NCI-H69 (cell line): Measurements from ENCODE around the gene SH2D7.

Experiments
- DNase-seq: peaks from one replicate; lab custom pipeline; 2025; lab: John Stamatoyannopoulos, UW

SH2D7 gene

DNA sequence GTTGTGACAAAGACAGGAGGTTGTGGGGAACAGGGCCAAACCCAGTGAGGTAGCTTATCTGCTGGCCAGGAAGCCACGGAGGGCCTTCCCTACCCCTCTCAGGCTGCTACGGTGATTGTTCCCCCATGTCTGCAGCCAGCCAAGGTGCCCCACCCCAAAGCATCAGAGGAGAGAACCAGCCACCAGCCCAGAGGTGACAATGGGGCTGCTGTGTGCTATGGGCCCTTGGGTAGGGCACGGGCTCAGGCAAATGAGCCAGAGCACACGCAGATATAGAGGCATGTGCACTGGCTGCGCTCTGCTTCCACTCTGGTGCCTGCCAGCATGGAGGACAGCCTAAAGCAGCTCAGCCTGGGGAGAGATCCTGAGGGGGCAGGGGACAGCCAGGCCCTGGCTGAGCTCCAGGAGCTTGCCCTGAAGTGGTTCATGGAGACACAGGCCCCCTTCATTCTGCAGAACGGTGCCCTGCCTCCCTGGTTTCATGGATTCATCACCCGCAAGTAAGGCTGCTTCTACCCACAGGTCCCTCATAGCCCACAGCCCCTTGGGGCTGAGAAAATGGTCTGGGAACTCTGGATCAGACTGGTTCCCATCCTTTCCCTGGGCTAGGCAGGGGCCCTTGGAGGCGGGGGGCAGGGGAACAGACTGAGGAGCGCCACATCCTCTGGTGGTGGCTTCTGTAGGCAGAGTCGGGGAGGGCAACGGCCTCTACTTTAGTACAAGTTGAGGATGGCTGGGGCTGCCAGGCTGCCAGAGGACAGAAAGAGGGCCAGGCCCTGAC lies at the start of gene SH2D7:
Gene SH2D7, plus strand, starts transcription at position 301 of the 781 bp plus-strand sequence. Its CDS starts 24 bp downstream, at position 325.
- DNase-seq, result no peak

DNA sequence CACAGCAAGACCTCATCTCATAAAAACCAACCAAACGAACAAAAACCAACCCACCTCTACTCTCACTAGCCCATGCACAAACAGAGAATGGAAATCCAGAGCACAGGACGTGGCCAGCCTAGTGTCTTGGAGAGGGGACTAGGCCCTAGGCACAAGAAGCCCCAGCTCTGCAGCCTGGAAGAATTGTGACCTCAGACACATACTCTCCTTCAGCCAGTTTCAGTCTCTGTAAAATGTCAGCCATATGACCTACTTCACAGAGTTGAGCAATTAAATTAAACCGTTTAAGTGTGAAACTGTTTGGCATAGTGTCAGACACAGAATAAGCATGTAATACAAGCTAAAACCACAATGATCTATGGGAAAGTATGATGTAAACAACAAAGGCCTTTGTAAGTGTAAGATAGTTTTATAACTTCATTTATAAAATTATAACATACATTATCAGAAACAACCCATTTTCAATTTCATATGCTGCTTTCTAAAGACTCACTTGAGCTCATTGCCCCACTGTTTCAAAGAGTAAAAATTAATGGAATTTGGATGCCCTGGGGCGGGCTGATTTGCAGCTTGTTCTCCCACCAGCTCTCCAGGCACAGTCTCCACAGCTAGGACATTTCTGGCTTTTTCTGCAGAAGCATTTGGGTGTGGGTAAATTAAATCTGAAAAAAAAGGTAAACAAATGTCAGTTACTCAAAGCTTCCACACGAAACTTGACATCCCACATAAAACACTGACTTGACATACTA lies 47.8 kb upstream of the SH2D7 start:
- DNase-seq, result no peak

DNA sequence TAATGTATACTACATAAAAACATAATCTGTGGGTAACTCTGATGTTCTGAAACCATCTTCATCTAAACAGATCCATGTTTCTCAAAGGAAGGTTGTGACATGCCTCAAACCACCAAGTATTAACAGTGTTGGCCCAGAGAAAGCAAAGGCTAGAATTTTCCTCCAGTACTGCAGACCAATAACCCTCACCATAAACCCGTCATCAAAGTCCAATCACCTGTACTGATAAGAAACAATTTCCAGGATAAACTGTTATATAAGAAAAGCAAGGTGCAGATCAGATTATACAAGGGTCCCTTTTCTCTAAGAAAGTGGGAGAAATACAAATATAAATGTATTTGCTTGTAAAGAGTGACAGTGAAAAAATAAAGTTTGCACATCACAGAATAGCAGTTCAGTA lies 47.2 kb upstream of the SH2D7 start:
- DNase-seq, result no peak

DNA sequence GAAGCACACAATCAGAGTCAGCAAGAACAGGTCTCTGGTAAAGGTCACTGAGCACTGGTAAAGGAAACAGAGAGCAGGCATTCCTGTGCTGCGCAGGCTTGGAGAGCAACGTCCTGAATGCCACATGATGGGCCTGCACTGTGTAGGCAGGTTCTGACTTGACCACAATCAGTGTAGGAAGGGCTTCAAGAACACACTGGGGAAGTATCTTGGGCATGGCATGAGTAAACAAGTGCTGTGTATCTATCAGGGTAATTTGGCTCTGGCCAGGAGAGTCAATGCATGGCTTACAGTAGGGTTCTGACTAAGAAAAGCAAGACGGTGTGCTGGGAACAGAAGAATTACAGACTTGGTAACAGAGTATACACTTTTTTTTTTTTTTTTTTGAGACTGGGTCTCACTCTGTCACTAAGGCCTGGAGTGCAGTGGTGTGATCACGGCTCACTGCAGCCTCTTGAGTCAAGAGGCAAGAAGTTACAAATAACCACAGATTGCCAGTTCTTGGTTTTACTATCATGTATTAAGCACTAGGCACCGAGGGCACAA lies 45.5 kb upstream of the SH2D7 start:
- DNase-seq, result no peak

DNA sequence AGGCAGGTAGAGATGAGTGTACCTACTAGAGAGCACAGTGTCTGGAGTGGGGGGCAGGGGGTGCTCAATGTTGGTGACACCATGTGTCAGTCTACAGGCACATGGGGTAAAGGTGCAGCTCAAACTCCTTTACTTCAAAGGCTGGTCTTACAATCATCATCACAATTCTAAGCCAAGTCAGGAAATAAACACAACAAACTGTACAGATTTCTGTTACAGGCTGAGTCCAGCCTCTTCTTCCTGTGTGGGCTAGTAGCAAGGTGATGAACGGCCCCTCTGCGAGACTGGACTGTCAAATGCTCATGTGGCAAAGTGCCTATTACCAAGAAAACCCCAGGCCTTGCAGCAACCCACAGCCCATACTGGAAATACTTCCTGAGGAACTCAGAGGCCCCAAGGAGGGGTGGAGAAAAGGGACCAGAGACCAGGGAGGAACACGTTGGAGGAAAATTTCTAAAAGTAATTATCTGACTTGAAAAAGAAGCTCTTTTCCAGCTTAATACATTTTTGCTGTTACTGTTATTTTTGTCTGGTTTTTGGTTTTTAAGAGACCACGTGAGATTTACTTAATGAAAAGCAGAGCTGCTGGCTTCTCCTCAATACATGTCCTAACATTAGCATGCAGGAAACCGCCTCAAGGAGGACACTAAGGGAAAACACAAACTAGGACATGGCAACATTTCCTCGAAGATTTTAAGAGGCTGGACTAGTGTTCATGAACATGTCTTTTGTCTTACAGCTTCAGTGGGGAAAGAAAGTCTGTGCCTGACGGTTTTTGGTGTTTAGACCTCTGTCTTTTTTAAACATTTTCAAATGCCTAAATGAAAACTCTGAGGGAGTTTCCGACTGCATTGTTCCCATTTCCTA lies 44.4 kb upstream of the SH2D7 start:
- DNase-seq, result no peak

DNA sequence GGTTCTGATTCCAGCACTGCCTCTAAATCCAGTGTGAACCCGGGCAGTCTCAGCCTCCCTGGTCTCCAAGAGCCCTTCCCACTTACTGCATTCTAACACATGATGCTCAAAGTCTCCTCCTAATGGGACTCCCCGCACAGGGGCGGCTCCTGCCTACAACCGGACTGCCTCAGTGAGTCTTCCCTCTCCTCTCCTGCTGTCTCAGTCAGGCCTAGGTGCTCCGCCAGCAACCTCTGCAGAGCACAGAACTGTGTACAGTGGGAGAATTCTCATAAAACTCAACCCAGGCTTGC lies 43.8 kb upstream of the SH2D7 start:
- DNase-seq, result no peak

DNA sequence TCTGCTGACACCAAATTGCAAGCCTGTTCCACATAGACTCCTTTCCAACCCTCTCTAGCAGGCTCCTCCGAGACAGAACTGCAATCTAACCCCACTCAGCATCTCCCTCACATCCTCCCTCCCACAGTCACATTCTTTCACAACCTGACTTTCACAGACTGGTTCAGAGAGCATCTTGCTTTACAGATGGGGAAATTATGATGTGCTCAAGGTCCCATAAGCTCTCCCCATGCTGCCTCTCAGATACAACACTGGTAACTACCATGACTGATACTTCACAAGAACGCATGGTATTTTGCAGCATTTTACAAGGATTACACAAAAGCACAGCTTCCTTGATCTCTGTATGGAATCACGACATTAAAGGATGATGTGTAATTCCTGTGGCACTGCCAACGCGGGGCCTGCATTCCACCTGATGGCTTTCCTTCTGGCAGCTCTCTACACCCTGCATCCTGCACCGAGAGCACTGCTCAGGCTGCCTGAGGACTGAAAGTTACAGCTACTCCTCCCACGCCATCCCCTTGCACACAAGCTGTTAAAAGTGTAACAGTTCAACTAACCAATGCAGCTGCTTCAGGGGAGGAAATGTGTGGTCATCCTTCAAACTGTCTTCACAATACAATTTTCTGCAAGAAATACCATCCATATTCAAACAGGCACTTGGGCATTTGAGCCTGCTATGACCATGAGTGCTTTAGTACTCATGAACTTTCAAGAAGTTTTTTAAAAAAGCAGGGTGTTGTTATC lies 42.5 kb upstream of the SH2D7 start:
- DNase-seq, result no peak

DNA sequence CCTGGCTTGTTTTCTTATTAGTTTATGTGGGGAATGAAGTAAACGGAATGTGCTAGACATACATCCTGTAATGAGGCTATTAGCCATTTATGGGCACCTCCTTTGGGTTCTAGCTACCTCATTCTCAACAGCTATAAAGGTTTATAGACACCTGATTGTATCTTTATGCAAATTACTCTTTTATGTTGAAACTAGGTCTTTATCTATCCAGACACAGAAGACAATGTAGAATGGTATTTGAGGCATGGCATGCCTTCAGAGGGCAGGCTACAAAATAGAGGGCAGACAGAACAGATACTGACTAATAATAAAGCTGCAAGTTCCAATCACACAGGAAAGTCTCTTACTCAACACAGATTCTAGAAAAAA lies 41.9 kb upstream of the SH2D7 start:
- no peak for DNase-seq

DNA sequence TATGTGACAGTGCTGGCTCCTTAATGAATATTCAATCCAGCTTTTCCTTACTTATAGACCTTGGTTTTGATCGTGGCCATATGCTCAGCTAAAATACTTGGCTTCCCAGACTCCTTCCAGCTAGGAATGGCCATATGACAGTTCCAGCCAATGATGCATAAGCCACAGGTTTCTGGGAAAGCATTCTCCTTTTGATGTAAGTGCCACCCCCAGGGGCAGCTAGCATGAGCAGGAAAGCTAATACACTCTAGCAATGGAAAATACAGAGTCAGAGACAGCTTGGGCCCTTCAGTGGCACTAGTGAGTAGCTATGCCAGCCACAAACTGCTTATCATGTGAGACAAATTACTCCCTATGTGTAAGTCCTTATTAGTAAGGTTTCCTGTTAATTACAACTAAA lies 41.5 kb upstream of the SH2D7 start:
- no peak for DNase-seq

DNA sequence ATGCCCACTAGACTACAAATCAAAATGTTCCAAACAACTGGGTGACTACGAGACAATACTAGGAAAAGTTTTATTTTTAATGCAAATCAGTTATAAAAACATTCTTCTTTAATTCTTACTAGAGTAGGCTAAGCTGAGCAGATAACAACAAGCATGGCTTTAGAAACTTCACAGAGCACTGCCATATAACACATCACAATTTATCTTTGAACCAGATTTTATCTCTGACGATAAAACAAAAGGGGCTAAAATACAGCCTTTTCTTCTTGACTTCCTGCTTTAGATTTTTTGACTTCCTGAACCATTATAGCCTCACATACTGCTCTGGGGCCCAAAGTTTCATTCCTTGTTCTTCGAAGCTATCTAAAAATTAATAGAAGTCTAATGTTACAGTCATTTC lies 40.8 kb upstream of the SH2D7 start:
- DNase-seq, result no peak

DNA sequence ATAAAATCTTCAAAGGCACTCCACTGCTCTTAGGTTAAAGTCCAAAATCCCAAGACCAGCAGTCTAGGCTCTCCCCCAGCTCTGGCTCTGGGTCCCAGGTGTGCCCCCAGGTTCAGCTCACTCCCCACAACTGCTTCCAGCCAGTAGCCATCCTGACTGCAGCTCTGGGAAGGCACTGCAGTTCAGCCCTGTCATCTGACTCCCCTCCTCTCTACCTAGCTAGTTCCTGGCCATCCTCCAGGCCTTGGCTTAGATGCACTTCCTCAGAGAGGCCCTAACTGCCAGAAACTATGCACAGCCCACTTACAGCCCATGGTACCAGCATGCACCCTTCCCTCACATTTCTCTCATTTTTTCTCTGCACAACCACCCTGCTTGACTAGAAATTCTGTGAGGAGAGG lies 40.4 kb upstream of the SH2D7 start:
- peak; percentile 19 for DNase-seq

DNA sequence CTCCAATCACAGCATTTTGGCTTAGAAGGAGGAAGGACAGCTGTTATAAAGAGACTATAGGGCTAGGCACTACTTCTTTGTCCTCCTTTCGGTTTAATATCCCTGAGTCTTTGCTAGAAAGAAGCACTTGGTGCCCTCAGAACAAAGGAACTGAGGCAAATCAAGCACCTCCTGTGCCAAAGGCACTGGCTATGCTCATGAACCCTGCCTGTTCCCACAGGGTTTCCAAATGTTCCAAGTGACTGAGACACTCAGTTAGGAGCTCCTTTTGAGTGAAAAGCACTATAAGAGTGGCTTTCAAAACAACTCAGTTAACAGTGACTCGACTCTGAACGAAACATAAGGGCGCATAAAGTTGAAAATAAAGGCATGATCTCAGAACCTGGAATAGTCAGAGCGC lies 39.8 kb upstream of the SH2D7 start:
- no peak for DNase-seq

DNA sequence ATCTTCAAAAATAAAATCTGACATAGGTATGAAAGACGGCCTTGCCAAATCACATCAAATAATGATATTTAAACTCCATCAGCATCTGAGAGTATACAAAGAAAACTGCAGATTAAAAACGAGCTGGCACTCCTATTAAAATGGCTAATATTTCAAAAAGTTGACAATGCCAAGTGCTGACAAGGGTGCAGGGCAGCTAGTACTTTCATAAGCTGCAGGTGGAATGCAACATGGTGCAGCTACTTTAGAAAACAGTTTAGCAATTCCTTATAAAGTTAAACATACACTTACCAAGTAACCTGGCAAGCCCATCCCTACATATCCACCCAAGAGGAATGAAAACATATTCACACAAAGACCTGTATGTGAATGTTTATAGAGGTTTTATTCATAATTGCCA lies 37.8 kb upstream of the SH2D7 start:
- no peak for DNase-seq

DNA sequence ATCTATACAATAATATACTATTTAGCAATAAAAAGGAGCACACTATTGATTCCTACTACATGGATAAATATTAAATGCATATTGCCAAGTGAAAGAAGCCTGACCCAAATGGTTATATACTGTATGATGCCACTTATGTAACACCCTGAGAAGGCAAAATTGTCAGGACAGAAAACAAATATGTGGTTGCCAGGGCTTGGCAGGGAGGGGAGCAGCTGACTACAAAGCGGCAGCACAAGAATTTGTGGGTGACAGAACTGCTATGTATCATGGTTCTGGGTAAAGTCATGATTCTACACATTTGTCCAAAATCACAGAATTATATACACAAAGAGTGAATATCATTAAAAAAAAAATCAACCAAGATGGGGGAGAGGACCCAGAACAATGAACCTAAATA lies 37.4 kb upstream of the SH2D7 start:
- DNase-seq, result no peak

DNA sequence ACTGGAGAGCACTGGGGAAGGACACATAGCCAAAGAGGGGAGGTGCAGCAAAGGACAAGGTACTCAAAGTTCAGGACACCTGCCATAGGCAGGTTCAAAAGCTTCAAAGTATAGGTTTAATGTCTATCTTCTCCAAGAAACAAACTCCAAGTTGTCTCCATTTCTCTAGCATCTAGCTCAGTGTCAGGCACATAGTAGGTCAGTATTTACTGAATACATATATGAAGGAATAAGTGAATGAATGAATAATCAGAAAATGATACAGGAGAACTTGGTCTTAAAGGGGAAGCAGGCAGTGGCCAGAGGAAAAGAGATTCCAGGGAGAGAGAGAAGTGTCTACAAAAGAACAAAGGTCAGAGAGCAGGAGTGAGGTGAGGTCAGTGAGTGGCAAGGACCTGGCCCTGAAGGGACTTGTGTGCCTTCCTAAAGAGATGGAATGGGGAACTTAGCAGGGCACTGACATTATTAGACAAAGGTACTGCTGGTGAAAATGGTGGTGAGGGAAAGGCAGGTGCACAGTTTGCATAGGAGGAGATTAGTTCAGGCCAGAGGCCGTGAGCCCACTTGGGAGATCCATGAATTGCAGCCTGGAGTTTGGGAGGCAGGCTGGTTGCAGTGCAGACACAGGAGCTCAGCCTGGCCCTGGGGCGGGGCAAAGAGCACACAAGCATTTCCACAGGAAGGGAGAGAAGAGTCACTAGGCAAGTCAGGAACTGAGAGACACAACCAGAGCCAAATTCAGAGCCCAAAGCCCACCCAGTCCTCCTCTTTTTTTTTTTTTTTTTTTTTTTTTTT lies 36.2 kb upstream of the SH2D7 start:
- DNase-seq, result peak; percentile 25

DNA sequence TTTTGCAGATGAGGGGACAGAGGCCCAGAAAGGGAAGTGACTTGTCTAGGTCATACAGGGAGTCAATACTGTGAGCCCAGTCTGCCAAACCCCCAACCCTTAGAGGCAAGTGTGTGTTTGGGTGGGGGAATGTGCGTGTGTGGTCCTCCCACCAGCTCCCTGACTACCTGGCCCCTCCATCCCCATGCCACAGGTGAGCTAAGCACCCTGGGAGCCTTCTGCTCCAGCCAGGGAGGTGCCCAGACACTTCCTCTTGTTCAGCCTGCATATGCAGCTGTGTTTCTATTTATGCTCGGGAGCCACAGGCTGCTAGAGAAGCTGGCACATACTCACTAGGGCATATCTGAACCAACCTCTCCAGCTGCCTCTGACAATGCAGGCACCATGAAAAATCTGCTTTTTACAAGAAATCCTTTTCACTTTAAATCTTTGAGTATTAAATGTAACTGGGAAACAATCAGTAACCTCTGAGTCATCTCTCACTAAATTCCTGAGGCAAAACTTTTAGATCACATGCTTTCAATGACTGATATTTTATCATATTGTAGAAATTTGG lies 35.6 kb upstream of the SH2D7 start:
- peak; percentile 37 for DNase-seq

DNA sequence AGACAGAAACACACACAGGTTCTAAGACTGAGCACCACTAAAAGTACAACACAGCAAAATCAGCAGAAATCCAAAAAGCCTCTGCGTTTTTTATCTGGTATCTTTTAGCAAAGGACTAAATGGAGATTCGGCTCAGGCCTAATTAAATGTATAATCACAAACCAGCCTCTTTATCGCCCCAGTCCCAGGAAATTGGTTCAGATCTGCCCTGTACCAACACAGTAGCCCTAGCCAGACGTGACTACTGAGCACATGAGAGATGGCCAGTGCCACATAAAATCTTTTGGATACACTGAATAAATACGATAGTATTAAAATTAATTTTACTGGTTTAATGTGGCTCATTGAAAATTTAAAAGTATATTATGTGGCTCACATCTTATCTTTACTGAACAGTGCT lies 34.6 kb upstream of the SH2D7 start:
- DNase-seq, result no peak

DNA sequence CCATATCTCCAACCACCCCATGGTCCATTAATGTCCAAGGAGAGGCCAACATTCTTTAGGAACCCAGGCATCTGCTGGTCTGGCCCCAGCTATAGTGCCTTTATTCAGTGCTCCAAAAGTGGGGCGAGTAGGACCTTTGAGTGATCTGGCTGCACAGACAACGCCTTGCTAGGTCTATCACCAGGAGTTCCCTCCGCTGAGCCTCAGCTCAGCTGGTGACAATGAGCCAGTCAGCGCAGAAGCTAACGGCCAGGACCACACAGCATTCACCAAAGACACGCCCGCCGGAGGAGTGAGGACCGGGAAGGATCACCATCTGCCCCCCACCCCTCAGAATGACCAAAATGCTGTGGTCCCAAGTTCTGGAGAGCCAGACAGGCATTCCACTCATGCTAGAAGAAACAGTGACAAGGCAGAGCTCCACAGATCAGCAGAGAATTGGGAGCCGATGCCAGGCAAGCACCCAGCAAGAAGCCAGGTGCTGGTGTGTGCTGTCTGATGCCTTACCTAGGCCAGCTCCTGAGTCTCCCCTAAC lies 33.9 kb upstream of the SH2D7 start:
- no peak for DNase-seq

DNA sequence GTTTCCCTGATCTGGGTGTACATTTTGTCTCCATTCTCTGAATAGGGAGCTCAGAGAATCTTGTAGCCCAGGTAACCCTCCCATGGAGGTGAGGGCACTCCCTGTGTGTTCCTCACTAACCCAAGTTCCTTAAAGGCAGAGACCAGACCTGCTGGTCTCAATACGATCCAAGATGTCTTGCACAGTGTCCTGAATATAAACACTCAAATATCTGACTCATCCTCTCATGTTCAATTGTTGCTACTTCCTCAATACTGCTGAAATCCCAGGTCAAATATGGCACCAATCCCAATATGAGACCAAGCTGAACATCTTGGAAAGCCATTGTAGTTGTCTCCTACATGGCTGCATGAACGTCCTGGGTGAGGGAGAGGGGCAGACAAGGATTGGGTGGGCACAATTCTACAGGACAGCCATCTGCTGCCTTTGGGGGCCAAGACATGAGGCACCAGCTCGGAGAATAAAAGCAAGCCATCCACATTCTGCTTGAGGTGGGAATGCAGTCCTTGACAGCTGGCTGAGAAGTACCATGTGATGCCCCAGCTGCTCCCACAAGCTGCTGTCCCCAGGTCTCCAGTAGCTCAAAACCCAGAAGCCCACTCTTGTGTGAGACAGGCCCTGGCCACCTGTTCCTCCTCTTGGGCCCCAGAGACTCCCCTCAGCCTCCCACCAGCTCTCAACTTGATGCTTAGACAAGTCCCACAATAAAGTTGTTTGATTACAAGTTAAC lies 33.1 kb upstream of the SH2D7 start:
- peak; percentile 23 for DNase-seq

DNA sequence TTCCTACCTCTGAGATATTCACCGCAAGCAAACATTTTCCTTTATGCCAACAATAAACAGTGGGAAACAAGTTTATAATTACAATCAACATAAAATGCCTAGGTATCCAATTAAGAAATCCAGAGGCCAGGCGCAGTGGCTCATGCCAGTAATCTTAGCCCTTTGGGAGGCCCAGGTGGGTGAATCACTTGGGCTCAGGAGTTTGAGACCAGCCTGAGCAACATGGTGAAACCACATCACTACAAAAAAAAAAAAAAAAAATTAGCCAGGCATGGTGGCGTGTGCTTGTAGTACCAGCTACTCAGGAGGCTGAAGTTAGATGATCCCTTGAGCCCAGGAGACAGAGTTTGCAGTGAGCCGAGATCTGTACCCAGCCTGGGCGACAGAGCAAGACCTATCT lies 32.1 kb upstream of the SH2D7 start:
- no peak for DNase-seq
